ELF-1 (cell line): ENCODE data around the gene TTYH3.
"Not testable (repeated sequence)": the region's sequence is repeated elsewhere in the genome, so short reads cannot be mapped to it uniquely, and the experiment has no call there.

ENCODE experiments used
- DNase-seq: peaks from one replicate; pipeline ENCODE4 v3.0.0-alpha.2; 2016; ENCODE audit warnings: low read depth, low spot score

TTYH3 gene

GRCh38 chr7:2688409-2689342 lies 56.9 kb downstream of the TTYH3 start:
- DNase-seq, result no peak

DNA sequence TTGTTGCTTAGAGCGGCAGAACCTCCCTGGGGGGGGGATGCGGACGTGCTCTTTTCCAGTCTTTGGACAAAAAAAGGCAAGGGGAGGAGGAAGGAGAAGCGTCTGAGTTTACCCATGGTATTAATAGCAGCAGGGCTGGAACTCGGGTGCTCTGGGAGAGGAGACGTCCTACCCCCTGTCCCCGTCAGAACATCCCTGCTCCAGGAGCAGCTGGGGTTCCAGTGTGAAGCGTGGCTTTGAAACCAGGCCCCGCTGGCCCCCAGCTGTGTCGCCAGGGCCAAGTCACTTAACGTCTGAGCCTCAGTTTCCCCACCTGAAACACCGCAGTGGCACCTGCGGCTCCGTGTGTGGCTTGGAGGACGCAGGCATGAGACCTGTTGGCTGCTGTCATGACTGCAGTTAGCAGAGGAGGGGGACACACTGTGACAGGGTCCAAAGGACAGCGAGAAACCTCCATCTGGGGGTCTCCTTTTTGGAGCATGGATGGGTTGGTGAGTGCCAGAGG lies 57.6 kb downstream of the TTYH3 start:
- DNase-seq, result no peak

- DNase-seq, result no peak
Measured at GRCh38 chr7:2689951-2690705, 58.3 kb downstream of the TTYH3 start.

- no peak for DNase-seq
Measured at GRCh38 chr7:2691011-2691707, 59.4 kb downstream of the TTYH3 start.

DNA sequence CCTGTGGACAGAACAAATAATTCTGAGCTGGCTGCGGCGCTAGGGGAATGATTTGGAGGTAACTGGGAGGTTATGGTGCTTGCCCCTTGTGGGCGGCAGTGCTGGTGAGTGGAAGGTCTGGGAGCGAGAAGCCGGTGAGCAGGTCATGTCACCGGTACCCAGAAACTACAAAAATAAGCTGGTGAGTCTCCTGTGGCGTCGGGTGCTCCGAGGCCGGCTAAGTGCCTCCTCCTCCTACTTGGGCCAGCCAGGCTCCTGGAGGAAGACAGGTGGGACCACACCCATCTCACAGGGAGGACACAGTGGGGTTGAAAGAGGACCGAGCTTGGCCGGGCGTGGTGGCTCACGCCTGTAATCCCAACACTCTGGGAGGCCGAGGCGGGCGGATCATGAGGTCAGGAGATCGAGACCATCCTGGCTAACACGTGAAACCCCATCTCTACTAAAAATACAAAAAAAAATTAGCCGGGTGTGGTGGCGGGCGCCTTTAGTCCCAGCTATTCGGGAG lies 60.2 kb downstream of the TTYH3 start:
- not testable (repeated sequence) for DNase-seq

DNA sequence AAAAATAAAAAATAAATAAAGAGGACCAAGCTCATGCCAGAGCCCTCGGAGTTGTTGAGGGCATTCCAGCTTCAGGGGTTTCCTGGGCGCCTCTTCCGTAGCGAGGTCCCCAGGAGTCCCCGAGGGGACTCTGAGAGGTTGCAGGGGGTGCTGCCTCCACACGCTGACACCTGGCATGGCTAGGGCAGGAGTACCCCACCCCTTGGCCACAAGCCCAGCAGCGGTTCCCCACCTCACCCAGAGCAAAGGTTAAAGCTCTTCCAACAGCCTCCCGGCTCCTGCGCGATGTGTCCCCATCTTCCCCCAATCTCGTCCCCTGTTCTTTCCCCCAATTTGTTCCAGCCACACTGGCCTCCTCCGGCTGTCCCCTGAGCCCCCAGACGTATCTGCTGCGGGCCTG lies 60.8 kb downstream of the TTYH3 start:
- no peak for DNase-seq

DNA sequence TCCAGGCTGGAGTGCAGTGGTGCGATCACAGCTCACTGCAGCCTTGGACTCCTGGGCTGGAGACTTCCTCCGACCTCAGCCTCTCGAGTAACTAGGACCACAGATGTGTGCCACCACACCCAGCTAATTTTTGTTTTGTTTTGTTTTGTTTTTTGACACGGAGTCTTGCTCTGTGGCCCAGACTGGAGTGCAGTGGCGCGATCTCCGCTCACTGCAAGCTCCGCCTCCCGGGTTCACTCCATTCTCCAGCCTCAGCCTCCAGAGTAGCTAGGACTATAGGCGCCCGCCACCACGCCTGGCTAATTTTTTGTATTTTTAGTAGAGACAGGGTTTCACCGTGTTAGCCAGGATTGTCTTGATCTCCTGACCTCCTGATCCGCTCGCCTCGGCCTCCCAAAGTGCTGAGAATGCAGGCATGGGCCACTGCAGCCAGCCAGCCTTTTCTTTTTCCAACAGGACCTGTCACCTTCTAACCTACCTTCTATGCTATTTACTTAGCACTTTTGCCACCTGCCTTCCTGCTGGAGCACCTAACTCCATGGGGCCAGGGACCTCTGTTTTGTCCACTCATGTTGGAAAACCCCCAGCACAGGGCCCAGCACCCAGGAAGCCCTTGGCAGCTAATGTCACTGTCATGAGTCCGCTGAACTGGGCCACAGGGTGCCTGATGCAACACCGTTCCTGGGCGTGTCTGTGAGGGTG lies 61.8 kb downstream of the TTYH3 start:
- DNase-seq, result not testable (repeated sequence)

GRCh38 chr7:2694122-2694436 lies 62.3 kb downstream of the TTYH3 start:
- not testable (repeated sequence) for DNase-seq

DNA sequence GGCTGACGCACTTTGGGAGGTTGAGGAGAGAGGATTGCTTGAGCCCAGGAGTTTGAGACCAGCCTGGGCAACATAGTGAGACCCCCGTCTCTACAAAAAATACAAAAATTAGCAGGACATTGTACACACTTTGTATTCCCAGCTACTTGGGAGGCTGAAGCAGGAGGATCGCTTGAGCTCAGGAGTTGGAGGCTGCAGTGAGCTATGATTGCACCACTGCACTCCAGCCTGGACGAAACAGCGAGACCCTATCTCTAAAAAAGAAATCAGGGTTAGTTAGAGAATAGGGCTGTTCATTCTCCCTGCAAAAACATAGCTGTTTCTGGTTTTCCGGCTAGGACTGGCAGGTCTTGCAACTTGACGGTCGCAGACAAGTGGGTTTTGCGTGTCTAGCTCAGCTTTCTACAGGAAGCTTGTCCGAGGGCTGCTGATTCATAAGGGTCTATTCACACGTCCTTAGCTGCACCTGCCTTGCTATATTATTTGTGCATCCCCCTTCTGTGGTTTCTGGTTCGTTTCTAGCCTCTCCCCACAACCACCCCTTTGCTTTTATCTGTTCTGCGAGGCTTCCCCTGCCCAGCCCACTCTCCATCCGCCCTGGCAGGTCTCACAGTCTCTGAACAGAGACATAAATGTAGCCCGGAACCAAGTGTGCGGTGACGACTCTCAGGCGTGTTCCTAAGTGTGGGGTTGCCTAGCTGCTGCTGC lies 66.9 kb downstream of the TTYH3 start:
- no peak for DNase-seq

DNA sequence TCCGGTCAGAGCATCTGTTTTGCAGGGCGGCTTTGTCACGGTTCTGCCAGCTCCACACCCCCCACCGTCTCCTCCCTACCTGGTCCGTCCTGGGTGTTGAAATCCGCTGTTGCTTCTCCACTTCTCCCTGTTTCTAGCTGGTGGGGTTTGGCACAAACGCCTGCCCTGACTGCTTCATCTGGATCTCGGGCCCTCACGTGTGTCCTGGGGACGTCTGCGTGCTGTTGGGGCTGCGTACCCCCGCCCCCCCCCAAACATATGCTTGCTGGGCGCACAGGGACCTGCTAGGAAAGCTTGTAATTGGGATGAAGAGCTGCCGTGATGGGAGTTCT lies 67.5 kb downstream of the TTYH3 start:
- DNase-seq, result no peak

GRCh38 chr7:2700141-2700850 lies 68.5 kb downstream of the TTYH3 start:
- DNase-seq, result no peak

- no peak for DNase-seq
Measured at GRCh38 chr7:2701424-2701823, 69.6 kb downstream of the TTYH3 start.

DNA sequence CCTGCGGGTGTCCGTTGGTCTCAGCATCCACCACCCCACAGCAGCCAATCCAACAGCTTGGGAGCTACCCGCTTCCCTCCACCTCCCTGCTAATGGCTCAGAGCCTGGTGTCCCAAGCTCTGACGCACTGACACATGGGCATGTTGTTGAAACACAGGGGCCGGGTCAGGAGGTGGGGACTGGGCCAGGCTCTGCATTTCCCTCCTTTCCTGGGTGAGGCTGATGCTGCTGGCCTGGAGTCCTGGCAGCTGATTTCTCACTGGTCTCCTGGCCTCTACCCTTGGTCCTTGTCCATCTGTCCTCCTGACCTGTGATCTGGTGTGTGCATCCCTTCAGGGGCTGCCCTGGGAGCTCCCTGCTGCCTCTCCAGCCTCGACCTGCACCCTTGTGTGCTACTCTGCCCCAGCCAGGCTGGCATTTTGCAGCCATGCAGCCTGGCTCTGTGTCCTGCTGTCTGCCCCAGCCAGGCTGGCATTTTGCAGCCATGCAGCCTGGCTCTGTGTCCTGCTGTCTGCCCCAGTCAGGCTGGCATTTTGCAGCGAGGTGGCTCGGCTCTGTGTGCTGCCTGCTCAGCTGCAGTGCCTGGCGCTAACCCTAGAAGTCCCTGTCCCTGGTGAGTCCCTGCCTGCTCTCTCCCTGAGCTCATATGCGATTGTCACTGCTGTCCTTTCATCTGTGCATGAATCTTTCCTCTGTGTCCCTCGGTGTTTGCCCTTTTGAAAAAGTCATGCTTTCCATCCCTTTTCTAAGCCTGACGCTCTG lies 70.2 kb downstream of the TTYH3 start:
- no peak for DNase-seq

DNA sequence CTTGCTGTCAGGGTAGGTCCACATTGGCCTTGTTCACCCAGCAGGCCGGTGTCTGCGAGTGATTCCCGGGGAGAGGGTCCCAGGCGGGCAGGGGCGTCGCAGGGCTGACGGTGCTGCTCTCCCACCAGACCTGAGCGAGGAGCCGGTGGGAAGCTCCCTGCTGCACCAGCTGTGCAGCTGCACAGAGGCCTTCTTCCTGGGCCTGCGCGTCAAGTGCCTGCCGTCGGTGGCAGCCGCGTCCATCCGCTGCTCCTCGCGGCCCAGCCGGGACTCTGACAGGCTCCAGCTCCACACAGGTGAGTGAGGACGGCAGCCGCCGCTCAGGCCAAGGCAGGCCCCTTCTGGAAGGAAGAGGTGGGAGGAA lies 70.8 kb downstream of the TTYH3 start:
- DNase-seq, result no peak

GRCh38 chr7:2705371-2706096 lies 73.7 kb downstream of the TTYH3 start:
- DNase-seq, result no peak

DNA sequence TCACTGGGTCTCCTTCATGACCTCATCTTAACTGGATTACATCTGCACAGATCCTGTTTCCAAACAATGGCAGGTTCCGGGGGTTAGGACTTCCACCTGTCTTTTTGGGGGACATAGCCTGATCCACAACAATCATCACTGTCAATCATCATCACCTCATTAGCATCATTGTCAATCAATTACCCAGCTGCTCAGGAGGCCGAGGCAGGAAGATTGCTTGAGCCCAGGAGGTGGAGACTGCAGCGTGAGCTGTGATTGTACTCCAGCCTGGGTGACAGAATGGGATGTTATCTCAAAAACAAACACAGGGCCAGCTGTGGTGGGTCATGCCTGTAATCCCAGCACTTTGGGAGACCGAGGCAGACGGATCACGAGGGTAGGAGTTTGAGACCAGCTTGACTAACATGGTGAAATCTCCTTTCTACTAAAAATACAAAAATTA lies 74.9 kb downstream of the TTYH3 start:
- no peak for DNase-seq

DNA sequence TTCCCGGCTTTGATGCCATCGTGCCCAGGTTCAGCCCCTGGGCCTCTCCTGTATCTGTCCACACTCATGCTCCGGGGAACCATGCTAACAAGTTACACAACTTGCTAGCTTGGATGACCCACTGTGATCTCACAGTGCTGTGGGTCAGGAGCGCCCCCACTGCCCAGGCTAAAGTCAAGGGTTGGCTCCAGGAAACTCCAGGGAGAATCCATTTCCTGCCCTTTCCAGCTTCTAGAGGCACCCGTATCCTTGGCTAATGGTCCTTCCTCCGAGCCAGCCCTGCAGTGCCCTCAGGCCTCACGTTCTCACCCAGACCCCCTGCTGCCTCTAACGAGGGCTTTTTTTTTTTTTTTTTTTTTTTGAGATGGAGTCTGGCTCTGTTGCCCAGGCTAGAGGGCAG lies 75.7 kb downstream of the TTYH3 start:
- DNase-seq, result no peak

- DNase-seq, result no peak
Measured at GRCh38 chr7:2708041-2708440, 76.3 kb downstream of the TTYH3 start.
